Measurements from ENCODE around the gene ZNF248. TPM values are rescaled to one million over a fixed set of nuclear protein-coding genes. Genes with fewer than 3 reads are reported as not detected.
"Not testable (repeated sequence)": the region's sequence is repeated elsewhere in the genome, so short reads cannot be mapped to it uniquely, and the experiment has no call there.

The ZNF248 gene
- total RNA-seq = 10 to 100 TPM in 1 of 2 donors, 1 to 10 TPM in 1; 8.4 to 11.6 TPM
- long read RNA-seq, full-length matches to known transcripts = 4 of 10 reads
- long read RNA-seq, partial matches to known transcripts = 0 of 10 reads
- long read RNA-seq, other reads (novel, unspliced or antisense) = 6 of 10 reads

DNA sequence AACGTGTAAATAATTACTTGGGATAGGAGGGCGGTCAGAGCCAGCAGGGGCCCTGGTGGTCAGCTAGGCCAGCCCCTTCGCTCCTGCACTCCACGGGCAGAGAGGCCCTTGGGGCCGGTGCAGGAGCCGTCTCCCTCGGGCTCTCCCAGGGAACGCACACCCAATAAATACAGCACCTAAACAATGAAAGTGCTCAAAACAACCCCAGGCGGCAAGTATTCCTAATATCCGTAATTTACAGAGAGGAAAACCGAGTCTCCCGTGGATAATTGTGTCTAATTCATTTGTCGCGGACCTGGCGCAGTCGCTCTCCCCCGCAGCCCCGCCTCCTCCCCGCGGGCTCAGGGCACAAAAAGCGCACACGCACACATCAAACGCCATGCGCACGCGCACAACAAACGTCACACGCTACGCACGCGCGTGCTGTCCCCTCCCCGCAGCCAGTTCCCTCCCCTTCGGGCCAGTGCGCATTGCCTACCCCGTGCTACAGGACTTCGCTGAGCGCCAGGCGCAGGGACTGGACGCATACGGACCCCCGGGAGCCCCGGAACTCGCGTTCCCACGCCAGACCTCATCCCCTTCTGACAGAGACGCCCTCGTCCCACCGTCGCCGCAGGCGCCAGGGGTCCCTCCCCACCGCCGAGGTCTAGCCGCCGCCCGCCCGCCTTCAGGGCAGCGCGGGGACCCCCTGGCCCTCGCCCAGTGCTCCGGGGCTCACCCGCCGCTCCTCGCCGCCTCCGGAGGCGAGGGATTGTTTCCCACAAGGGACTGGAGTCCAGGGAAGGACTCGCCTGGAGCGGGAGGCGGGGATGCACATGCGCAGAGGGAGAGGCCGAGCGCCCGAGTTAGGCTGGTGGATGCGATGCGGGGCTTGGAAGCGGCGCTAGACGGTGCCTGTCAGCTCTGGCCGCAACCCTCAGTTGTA, at the start of gene ZNF248:
Gene ZNF248, minus strand, starts transcription at position 324 of the 925 bp plus-strand sequence. CDS start 1,300 bp downstream, outside the sequence.
- ATAC-seq = peak; percentile 97
- DNase-seq = peak; percentile 97
- intact Hi-C loops (cut with DNase I, micrococcal nuclease) = loop anchor here in 1 of 2 donors (10.0 kb wide), 1 partner anchor 117 kb away; the partner anchor contains the start of gene ZNF25

DNA sequence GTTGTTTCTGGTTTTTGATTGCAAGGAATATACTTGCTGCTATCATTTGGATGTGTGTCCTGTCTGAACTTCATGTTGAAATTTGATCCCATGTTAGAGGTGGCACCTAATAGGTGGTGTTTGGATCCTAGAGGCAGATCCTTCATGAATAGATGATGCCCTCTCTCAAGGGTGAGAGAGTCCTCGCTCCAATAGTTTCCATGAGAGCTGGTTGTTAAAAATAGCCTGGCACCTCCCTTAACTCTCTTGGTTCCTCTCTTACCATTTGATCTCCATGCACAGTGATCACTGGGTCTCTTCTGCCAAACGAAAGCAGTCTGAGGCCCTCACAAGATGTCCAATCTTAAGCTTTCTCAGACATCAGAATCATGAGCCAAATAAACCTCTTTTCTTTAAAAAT, 49.0 kb upstream of the ZNF248 start:
- intact Hi-C loops (cut with DNase I, micrococcal nuclease) = no loop called here
- no peak for DNase-seq
- ATAC-seq = no peak

DNA sequence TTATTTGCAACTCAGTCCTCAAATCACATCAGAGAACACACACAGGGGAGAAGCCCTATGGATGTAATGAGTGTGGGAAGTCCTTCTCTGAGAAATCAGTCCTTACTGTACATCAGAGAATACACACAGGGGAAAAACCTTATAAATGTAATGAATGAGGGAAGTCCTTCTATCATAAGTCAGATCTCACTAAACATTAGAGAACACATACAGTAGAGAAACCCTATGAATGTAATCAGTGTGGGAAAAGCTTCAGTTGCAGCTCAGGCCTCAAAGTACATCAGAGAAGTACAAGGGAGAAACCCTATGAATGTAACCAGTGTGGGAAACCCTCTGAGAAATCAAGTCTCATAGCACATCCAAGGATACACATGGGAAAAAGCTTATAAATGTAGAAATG, 39.0 kb upstream of the ZNF248 start:
- intact Hi-C loops (cut with DNase I, micrococcal nuclease) = no loop called here
- DNase-seq = no peak
- no peak for ATAC-seq

DNA sequence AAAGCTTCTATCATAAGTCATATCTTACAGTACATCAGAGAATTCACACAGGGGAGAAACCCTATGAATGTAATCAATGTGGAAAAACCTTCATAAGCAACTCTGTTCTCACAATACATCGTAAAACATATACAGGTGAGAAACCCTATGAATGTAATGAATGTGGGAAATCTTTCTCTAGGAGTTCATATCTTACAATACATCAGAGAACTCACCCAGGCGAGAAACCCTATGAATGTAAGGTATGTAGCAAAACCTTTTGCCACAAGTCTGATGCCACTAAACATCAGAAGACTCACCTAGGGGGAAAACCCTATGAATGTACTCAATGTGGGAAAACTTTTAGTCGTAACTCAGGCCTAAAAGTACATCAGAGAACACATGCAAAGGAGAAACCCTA, 38.3 kb upstream of the ZNF248 start:
- DNase-seq = no peak
- no peak for ATAC-seq
- intact Hi-C loops (cut with DNase I, micrococcal nuclease) = no loop called here

DNA sequence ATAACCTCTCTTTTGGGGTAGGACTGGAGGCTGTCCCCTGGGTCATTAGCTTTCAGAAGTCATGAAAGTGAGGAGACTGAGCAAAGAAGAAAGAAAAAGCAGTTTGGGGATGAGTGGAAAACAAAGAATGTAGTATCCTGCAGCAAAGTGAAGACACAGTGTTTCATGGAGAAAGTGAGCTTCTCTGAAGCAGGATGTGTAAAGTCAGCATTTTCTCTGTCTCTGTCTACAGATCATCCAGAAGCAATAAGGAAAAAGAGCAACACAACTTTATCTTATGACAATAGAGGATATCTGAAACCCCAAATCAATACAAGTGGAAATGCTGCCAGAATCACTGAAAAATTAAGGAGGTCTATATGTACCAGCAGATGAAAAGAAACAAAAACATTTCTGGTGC, 28.4 kb upstream of the ZNF248 start:
- intact Hi-C loops (cut with DNase I, micrococcal nuclease) = no loop called here
- no peak for ATAC-seq
- no peak for DNase-seq

DNA sequence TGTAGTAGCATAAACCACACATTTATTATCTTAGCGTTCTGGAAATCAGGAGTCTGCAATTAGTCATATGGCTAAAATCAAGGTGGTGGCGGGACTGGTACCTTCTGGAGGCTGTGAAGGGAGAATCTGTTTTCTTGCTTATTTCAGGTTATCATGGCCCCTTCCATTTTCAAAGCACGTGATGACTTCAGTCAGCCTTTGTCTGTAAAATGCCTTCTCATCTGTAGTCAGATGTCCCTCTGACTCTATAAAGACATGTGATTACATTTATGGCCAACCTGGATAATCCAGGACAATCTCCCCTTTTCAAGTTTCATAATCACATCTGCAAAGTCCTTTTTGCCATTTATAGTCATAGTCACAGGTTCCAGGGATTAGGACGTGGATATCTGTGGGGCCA, 15.5 kb upstream of the ZNF248 start:
- intact Hi-C loops (cut with DNase I, micrococcal nuclease) = no loop called here
- no peak for DNase-seq
- no peak for ATAC-seq

DNA sequence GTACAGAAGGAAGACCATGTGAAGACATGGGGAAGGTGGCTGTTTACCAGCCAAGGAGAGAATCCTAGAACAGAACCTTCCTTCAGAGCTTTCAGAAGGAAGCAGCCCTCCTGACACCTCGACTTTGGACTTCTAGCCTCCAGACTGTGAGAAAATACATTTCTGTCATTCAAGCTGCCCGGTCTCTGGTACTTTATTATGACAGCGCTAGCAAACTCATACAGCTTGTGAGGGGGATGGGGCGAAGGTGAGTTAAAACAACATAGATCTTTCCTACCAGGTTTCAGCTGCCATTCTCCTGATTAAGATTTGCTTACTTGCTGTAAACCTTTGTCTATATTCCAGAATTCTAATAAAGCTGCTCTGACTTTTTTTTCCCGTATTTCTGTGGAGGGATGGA, 14.9 kb upstream of the ZNF248 start:
- ATAC-seq = no peak
- intact Hi-C loops (cut with DNase I, micrococcal nuclease) = no loop called here
- DNase-seq = no peak

DNA sequence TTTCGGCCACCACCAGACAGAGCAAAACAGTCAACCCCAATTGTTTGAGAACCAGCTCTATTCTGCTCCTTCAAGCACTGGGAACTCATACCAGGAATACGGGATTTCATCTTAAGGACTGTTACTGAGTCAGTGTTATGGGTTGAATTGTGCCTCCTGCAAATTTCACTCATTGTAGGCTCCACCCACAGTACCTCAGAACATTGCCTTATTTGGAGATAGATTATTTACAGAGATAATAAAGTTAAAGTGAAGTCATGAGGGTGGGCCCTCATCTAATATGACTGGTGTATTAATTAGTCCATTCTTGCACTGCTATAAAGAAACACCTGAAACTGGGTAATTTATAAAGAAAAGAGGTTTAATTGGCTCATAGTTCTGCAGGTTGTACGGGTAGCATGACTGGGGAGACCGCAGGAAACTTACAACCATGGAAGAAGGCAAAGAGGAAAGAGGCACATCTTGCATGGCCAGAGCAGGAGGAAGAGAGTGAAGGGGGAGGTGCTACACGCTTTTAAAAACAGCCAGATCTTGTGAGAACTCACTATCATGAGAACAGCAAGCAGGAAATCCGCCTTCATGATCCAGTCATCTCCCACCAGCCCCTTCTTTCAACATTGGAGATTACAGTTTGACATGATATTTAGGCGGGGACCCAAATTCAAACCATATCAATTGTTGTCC, 14.3 kb upstream of the ZNF248 start:
- intact Hi-C loops (cut with DNase I, micrococcal nuclease) = no loop called here
- no peak for DNase-seq

DNA sequence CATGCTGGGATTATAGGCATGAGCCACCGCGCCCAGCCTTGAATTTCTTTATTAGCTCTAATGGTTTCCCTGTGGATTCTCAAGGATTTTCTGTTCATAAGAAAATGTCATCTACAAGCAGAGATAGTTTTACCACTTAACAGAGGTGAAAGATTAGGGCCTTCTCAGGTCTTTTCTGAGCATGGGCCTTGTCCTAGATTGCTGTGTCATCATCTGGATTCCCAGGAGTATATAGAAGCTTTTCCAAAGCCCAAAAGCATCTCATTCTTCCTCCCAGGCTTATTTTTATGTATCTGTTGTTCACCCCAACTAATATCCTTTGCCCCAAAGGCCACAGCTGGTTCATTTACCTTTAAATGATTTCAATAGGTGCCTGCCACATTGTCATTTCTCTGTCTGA, 13.7 kb upstream of the ZNF248 start:
- DNase-seq (no peak), ATAC-seq (no peak)
- intact Hi-C loops (cut with DNase I, micrococcal nuclease) = no loop called here

More for the DNA sequence above, 14.3 kb upstream of the ZNF248 start:
- ATAC-seq = no peak

DNA sequence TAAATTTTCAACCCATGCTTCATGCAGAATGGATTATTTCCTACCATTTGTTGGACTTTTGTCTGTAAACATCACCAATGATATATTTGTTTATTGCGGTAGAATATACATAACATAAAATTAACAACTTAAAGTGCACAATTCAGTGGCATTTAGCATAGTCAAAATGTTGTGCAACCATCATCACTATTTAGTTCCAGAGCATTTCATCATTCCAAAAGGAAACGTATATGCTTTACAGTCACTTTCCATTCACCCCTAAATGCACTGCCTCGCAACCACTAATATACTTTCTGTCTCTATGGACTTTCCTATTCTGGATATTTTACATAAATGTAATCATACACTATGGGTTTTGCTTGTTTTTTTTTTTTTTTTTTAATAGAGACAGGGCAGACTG, 11.4 kb upstream of the ZNF248 start:
- intact Hi-C loops (cut with DNase I, micrococcal nuclease) = no loop called here
- ATAC-seq = no peak
- DNase-seq = no peak

DNA sequence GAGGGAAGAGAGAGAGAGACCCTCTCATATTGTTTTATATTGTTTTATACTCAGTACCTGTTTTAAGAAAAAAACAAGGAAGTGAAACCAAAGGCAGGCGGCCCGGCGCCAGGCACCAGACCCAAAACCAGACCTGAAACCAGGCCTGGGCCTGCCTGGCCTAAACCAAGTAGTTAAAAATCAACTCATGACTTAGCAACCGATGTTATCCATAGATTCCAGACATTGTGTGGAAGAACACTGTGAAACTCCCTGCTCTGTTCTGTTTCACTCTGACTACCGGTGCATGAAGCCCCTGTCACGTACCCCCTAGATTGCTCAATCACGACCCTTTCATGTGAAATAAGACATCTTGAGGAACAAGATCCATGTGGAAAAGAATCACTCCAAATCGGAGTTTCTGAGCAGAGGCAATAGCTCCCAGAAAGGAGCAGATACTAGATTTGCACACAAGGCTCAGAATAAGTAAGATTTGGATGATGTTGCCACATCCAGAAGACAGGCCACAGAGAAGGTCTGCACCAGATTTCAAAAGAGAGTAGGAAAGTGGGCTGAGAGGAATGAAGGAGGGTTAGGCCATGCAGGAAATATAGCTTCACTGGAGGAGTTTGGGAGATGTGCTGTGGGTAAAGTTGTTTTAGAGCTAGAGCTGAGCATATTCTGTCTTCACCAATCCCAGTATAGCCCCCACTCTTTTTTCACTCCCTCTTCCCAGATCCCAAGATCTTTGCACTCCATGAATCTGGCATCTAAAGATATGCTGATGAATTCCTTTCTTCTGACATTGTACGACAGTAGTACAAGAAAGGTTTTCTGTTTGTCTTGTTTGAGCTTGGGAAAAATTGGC, 8.8 kb upstream of the ZNF248 start:
- ATAC-seq (no peak), DNase-seq (peak in 1 of 2 donors; percentile 25)
- intact Hi-C loops (cut with DNase I, micrococcal nuclease) = no loop called here

DNA sequence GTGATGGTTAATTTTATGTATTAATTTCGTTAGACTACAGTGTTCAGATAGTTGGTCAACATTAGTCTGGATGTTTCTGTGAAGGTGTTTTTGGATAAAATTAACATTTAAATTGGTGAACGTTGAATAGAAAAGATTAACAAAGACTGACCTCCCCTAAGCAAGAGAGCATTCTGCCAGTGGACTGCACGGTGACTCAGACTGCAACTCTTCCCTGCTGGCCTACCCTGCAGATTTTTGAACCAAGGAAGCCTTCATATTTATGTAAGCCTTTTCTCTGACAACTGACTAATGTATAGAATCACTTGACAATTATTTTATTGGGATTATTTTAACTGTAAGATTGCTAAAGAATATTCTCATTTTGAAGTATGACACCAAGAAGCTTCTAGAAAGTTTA, 7.9 kb upstream of the ZNF248 start:
- DNase-seq (no peak), ATAC-seq (no peak)
- intact Hi-C loops (cut with DNase I, micrococcal nuclease) = no loop called here

DNA sequence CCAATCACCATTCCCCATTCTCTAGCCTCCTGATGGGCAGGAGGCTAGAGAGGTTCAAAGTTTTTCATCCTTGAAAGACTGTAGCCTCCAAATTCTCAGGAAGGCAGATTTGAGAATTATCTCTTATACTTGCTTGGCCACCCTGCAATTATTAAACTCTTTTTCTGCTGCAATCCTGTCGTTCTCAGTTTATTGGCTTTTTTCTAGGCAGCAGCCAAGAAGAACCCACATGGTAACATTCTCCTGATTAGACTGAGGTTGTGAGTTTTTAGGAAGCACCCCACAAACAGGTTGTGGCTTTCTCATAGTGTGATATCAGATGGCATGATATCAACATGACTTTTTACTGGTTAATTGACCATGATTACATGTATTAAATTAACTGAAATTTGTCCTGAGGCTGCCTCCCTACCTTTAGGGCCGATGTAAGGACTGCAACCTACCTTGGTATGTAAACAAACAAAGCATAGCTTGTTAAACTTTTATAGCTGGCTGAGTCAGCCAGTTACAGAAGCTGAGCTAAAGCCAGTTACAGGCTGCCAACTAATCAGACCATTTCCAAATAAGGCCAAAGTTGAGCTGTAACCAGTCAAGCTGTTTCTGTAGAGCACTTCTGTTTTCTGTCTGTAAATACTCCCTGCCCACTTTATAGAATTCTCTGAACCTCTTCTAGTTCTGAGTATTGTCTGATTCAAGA, 3.2 kb upstream of the ZNF248 start:
- peak; percentile 33 for ATAC-seq
- intact Hi-C loops (cut with DNase I, micrococcal nuclease) = no loop called here
- peak in 1 of 2 donors; percentile 26 for DNase-seq

DNA sequence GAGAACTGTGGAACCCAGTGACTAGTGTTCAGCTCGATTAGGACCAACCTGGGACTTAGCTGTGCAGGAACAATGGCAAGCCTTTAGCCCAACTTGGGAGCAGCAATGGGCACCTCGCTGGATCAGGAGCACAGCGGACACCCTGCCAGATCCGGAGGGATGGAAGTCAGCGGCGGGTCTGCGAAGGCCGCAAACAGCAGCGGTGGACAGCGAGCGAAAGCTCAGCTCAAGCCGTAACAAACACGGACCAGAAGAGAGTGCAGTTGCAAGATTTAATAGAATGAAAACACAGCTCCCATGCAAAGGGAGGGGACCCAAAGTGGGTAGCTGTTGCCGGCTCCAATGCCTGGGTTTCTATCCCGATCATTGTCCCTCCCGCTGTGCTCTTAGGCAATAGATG, 1.9 kb upstream of the ZNF248 start:
- DNase-seq, ATAC-seq: not testable (repeated sequence)
- intact Hi-C loops (cut with DNase I, micrococcal nuclease) = loop anchor here in 1 of 2 donors (10.0 kb wide), 1 partner anchor 116 kb away; the partner anchor contains the start of gene ZNF25

DNA sequence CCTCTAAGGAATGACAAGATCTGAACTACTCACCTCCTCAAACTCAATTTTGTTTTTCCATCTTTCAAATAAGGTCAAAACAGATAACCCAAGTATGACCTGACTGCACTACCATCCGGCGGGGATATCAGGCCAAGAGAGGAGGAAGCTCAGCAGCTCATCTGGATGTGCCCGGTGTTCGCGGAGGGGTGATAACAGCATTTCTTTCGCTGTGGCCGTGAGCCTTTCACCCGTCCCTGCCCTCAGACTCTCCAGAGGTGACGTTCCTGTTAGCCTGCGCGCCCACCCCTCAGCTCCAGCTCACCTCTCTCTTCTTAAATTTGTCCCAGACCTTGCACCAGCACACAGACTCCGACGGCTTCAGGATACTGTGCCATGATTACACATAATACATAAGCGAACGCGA, 526 bp downstream of the ZNF248 start:
- intact Hi-C loops (cut with DNase I, micrococcal nuclease) = loop anchor here in 1 of 2 donors (10.0 kb wide), 1 partner anchor 118 kb away; the partner anchor contains the start of gene ZNF25
- DNase-seq = peak; percentile 35 to 51
- ATAC-seq = peak; percentile 32

DNA sequence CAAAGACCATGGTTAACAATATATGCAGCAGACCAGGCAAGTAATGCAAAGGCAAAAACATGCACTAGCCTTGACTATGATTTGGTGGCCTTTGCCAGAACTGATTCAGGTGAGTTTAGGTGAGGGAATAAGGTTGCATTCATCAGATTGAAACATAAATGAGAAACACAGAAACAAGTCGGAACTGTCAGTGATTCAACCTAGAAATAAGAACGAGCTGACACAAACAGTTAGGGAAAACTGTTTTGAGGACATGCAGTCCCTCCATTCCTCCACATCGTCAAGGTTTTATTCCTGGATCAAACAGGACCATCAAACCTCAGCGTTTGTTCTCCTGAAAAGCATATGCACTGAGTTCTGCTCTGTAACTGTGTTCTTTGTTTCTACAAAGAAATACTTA, 1.8 kb downstream of the ZNF248 start:
- no peak for DNase-seq
- no peak for ATAC-seq
- intact Hi-C loops (cut with DNase I, micrococcal nuclease) = loop anchor here in 1 of 2 donors (10.0 kb wide), 1 partner anchor 119 kb away; the partner anchor contains the start of gene ZNF25

DNA sequence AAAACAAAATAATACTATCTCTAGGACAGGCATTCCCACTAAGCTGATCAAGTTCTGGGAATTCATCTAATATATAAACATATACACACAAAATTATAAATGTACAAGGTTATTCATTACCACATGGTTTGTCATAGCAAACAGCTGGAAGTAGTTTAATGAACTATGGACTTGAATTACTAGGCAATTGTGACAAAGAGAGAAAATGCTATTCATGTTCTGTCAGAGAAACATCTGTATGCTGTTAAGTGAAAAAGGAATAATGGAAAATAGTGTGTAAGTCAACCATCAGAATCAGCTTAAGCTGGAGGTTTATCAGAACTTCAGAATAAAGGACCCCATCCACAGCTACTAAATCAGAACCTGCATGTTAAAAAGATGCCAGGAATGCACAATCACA, 2.8 kb downstream of the ZNF248 start:
- no peak for DNase-seq
- intact Hi-C loops (cut with DNase I, micrococcal nuclease) = loop anchor here in 1 of 2 donors (10.0 kb wide), 1 partner anchor 120 kb away; the partner anchor contains the start of gene ZNF25

DNA sequence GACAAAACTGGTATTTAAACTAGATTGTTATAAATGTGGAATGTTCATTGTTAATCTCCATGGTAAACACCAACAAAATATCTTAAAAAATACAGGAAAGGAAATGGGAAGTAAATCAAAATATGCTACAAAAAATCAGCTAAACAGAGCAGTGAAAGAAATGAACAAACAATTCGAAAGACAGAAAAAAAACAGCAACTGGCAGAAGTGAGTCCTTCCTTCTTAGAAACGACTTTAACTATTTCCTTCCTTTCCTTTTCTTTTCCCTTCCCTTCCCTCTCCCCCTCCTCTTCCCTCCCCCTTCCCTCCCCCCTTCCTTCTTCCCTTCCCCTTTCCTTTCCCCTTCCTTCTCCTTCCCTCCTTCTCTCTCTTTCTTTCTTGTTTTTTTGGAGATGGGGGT, 12.8 kb downstream of the ZNF248 start:
- intact Hi-C loops (cut with DNase I, micrococcal nuclease) = no loop called here
- no peak for ATAC-seq
- DNase-seq = no peak

More for the DNA sequence above, 2.8 kb downstream of the ZNF248 start:
- ATAC-seq = no peak
